ENCODE measurements around the gene GBA2.

GRCh38 chr9:35738186-35738585, 10.8 kb downstream of the GBA2 start:
- TF ChIP-seq POLR2A (IDR thresholded peaks at IDR 0.05; ENCODE audit: low read length) (no peak), GATA1 (IDR thresholded peaks at IDR 0.05; ENCODE audit: low read depth, low read length) (no peak)

Measured in erythroblast (primary cell).